GM19035 (cell line): ENCODE results near the gene FAM25C.
"Not testable (repeated sequence)": the region's sequence is repeated elsewhere in the genome, so short reads cannot be mapped to it uniquely, and the experiment has no call there.

ENCODE experiments used
- ATAC-seq: cut with Tn5 transposase; IDR thresholded peaks from one replicate; pipeline ENCODE4 v1.9.1; 2021; ENCODE audit not compliant: unreplicated experiment

Gene FAM25C

GRCh38 chr10:47959677-47960076 is 39.9 kb downstream of the FAM25C start:
- ATAC-seq: not testable (repeated sequence)

- not testable (repeated sequence) for ATAC-seq
Observed at GRCh38 chr10:47957158-47957557, 42.4 kb downstream of the FAM25C start.

GRCh38 chr10:47947424-47947823 is 52.2 kb downstream of the FAM25C start:
- ATAC-seq: not testable (repeated sequence)
